Upper lobe of left lung (tissue), 6 donors: Measurements from ENCODE around the gene ZNF219. TPM values are rescaled to one million over a fixed set of nuclear protein-coding genes. Genes with fewer than 3 reads are reported as not detected.

Source experiments
- ATAC-seq, 2 donors: fragments of 200-7000 bp; cut with Tn5 transposase; one replicate each; pipeline ENCODE4 v1.9.1; 2022; ENCODE audit warnings: mild to moderate bottlenecking in 2 of 2, moderate library complexity in 2 of 2; ENCODE audit not compliant: low FRiP score in 2 of 2
- DNase-seq, 2 donors: peaks; one replicate each; pipeline ENCODE4 v3.0.0-alpha.2; 2019 to 2020
- H3K27ac ChIP-seq, 4 donors: fragments of 200-600 bp; sonication (generic); one replicate each; pipeline ENCODE4 v1.5.1; 2016 to 2019
- H3K27me3 ChIP-seq, 4 donors: fragments of 200-600 bp; sonication (generic); one replicate each; pipeline ENCODE4 v1.5.1; 2017 to 2019
- H3K36me3 ChIP-seq, 4 donors: fragments of 200-600 bp; sonication (generic); one replicate each; pipeline ENCODE4 v1.5.1; 2016 to 2019
- H3K4me1 ChIP-seq, 4 donors: fragments of 200-600 bp; sonication (generic); one replicate each; pipeline ENCODE4 v1.5.1; 2018 to 2019
- H3K4me3 ChIP-seq, 4 donors: fragments of 200-600 bp; sonication (generic); one replicate each; pipeline ENCODE4 v1.5.1; 2017 to 2019; ENCODE audit warnings: mild to moderate bottlenecking in 2 of 4, moderate library complexity in 1 of 4
- H3K9me3 ChIP-seq, 4 donors: fragments of 200-600 bp; sonication (generic); one replicate each; pipeline ENCODE4 v1.5.1; 2018 to 2019
- EP300 ChIP-seq, 4 donors: sonication (generic); formaldehyde crosslinking; IDR thresholded peaks; one replicate each; pipeline ENCODE4 v1.5.1; 2017; ENCODE audit warnings: antibody characterized with exemption in 4 of 4, control low read depth in 2 of 4
- POLR2A ChIP-seq, 4 donors: fragments of 450-650 bp; IDR thresholded peaks; one replicate each; pipeline ENCODE4 v1.5.1; 2016 to 2017; ENCODE audit warnings: antibody characterized with exemption in 4 of 4, mild to moderate bottlenecking in 2 of 4
- POLR2AphosphoS5 ChIP-seq, 2 donors: sonication (generic); formaldehyde crosslinking; IDR thresholded peaks; one replicate each; pipeline ENCODE4 v1.5.1; 2017; ENCODE audit warnings: antibody characterized with exemption in 2 of 2
- WGBS, 2 donors: methylation state at CpG; one replicate each; pipeline ENCODE4 v1.1.5; 2017 to 2018; 5-methylcytosine and 5-hydroxymethylcytosine counted together
- total RNA-seq, 6 donors: library from RNA; depleted of rRNA in 4 of 6; stranded (reverse); fragments of >200 nt in 4 of 6; gene quantifications; one replicate each; pipeline versions ENCODE4 v1.1.0 to v1.2.1, GENCODE V29; 2016 to 2021
- TF ChIP-seq, protein P1 (sequence below), 6 experiments: fragments of 450-650 bp in 4 of 6; fragments of 200-600 bp in 2 of 6; sonication (generic) in 2 of 6; IDR thresholded peaks; one replicate each; pipeline ENCODE4 v1.5.1; 2016 to 2019; ENCODE audit warnings: antibody characterized with exemption in 6 of 6
- donor health status: DM: no; HTN: no; CAD: no; lungs with moderate emphysema.
- donor health status: DM: no; HTN: yes; CAD: no; lungs with severe emphysema.

ZNF219 gene
- total RNA-seq, 6 donors from 2014 or later: 46.1 to 97.5 (median 56.3) TPM

DNA sequence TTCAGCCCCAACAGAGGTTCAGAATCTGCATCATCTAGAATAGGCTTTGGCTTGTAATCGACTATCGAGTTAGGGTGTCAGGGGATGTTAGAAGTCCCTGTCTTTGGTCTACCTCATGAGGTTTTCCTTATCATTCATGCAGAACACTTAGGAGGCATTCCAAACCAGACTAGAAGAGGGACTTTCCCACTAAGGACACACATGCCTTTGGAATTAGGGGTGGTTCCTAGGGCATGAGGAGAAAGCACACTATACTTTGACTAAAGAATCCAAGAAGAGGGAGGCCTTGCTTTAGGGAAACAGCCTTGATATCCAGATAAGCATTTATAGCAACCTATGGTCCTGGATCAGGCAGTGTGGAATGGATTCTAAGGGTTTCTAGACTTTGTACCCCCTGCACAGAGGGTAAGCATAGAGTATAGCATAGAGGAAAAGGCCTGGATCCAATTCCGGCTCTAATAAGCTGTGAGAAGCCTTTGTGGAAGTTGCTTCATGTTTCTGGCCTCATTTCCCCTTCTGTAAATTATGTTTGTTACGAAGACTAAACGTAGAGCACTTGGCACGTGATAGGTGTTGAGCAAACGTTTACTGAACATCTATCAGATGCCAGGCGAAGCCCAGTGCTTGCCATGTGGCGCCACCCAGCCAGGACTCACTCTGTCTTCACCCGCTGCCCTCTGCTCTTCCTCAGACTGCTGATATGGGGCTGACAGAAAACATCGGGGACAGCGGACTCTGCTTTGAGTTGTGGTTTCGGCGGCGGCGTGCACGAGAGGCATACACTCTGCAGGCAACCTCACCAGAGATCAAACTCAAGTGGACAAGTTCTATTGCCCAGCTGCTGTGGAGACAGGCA, 13.2 kb downstream of the ZNF219 start:
- H3K36me3 ChIP-seq: peaks cover 7 to 89% (median 38%) of the 10 kb centered on the region in 4 donors
- no peaks in the 10 kb centered on the region for H3K9me3 ChIP-seq
- peak; percentile 21 to 48 for ATAC-seq
- DNase-seq: peak; percentile 56 to 87
- no peak overlapping the region for H3K4me3 ChIP-seq
- no peaks in the 10 kb centered on the region for H3K27me3 ChIP-seq
- TF ChIP-seq, protein P1, sequence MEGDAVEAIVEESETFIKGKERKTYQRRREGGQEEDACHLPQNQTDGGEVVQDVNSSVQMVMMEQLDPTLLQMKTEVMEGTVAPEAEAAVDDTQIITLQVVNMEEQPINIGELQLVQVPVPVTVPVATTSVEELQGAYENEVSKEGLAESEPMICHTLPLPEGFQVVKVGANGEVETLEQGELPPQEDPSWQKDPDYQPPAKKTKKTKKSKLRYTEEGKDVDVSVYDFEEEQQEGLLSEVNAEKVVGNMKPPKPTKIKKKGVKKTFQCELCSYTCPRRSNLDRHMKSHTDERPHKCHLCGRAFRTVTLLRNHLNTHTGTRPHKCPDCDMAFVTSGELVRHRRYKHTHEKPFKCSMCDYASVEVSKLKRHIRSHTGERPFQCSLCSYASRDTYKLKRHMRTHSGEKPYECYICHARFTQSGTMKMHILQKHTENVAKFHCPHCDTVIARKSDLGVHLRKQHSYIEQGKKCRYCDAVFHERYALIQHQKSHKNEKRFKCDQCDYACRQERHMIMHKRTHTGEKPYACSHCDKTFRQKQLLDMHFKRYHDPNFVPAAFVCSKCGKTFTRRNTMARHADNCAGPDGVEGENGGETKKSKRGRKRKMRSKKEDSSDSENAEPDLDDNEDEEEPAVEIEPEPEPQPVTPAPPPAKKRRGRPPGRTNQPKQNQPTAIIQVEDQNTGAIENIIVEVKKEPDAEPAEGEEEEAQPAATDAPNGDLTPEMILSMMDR (IDR thresholded peaks at IDR 0.05): no peak
- no peak for TF ChIP-seq EP300 (IDR thresholded peaks at IDR 0.05)
- TF ChIP-seq POLR2A (IDR thresholded peaks at IDR 0.05): no peak
- TF ChIP-seq POLR2AphosphoS5 (IDR thresholded peaks at IDR 0.05): peak; percentile 23 to 26
- WGBS, 2 donors: 53 to 68% methylated on average over 17 of the region's 17 CpGs
- peaks cover 10 to 24% (median 21%) of the 10 kb centered on the region in 4 donors for H3K4me1 ChIP-seq
- H3K27ac ChIP-seq: peak overlapping the region; percentile 57 to 75 (median 72)

DNA sequence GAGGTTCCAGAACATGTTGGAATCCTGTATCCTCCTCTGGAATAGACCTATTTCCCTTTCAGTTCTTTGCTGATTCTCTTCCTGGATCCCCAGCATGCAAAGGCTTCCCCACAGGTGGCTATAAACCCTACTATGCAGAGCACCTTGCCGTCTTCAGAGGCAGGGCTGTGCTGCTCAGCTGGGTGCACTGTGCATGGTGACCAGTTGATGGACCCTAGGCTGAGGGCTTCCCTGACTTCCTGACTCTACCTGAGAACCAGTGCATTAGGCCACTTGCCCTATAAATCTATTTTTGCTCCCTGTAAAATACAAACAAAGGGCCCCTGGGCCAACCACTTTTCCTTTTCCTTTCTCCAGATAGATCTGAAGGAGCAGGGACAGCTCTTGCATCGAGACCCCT, 14.1 kb downstream of the ZNF219 start:
- peaks cover 7 to 88% (median 36%) of the 10 kb centered on the region in 4 donors for H3K36me3 ChIP-seq
- no peaks in the 10 kb centered on the region for H3K27me3 ChIP-seq
- TF ChIP-seq EP300 (IDR thresholded peaks at IDR 0.05): no peak
- TF ChIP-seq, protein P1 (IDR thresholded peaks at IDR 0.05): no peak
- no peak for TF ChIP-seq POLR2A (IDR thresholded peaks at IDR 0.05)
- TF ChIP-seq POLR2AphosphoS5 (IDR thresholded peaks at IDR 0.05): no peak
- ATAC-seq (no peak), DNase-seq (no peak)
- no peaks in the 10 kb centered on the region for H3K9me3 ChIP-seq
- H3K4me1 ChIP-seq: peaks cover 10 to 24% (median 21%) of the 10 kb centered on the region in 4 donors
- peak overlapping the region; percentile 57 to 75 (median 72) for H3K27ac ChIP-seq
- H3K4me3 ChIP-seq: no peak overlapping the region
- 89 to 90% methylated on average over 2 of the region's 2 CpGs for WGBS, 2 donors

DNA sequence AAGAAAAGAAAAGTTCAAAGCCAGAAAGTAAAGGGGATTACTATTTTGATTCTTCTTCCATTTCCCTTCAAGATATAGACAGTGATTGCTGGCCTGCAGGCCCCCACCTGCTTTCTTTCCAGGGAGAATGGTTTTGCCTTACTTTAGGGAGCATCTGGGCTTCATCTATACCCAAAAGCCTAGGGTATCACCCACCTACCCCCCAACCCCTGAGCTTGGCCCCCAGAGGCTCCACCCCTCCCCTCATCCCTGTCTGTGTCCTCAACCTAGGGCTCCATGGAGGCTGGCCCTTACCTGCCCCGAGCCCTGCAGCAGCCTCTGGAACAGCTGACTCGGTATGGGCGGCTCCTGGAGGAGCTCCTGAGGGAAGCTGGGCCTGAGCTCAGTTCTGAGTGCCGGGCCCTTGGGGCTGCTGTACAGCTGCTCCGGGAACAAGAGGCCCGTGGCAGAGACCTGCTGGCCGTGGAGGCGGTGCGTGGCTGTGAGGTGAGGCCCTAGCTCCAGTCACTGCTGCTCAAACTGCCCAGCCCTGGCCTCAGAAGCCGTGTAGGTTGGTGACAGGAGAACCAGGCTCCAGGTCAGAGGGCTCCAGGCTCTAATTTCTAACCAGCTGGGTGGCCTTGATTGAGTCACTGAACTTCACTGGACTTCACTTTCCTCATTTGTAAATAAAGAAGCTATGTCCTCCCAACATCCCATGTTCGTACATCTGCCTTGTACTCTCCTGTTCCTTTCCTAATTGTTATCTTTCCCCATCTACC, 14.7 kb downstream of the ZNF219 start:
- no peaks in the 10 kb centered on the region for H3K9me3 ChIP-seq
- peak overlapping the region in 1 of 4 donors; percentile 75 for H3K27ac ChIP-seq
- no peak overlapping the region for H3K4me3 ChIP-seq
- H3K36me3 ChIP-seq: peaks cover 5 to 88% (median 40%) of the 10 kb centered on the region in 4 donors
- WGBS, 2 donors: 89 to 96% methylated on average over 8 to 11 of the region's 11 CpGs
- H3K27me3 ChIP-seq: no peaks in the 10 kb centered on the region
- peak in 1 of 2 donors; percentile 65 for DNase-seq
- peaks cover 10 to 24% (median 21%) of the 10 kb centered on the region in 4 donors for H3K4me1 ChIP-seq
- TF ChIP-seq, protein P1 (IDR thresholded peaks at IDR 0.05): no peak
- TF ChIP-seq POLR2A (IDR thresholded peaks at IDR 0.05): no peak
- no peak for TF ChIP-seq POLR2AphosphoS5 (IDR thresholded peaks at IDR 0.05)
- TF ChIP-seq EP300 (IDR thresholded peaks at IDR 0.05): no peak
- ATAC-seq: no peak

DNA sequence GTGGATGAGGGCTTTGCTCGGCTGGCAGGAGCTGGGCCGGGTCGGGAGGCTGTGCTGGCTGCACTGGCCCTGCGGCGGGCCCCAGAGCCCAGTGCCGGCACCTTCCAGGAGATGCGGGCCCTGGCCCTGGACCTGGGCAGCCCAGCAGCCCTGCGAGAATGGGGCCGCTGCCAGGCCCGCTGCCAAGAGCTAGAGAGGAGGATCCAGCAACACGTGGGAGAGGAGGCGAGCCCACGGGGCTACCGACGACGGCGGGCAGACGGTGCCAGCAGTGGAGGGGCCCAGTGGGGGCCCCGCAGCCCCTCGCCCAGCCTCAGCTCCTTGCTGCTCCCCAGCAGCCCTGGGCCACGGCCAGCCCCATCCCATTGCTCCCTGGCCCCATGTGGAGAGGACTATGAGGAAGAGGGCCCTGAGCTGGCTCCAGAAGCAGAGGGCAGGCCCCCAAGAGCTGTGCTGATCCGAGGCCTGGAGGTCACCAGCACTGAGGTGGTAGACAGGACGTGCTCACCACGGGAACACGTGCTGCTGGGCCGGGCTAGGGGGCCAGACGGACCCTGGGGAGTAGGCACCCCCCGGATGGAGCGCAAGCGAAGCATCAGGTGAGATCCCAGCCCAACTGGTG, 16.8 kb downstream of the ZNF219 start:
- Histone ChIP-seq H3K27ac (no peak overlapping the region), H3K4me3 (no peak overlapping the region), H3K4me1 (peaks cover 10 to 19% (median 12%) of the 10 kb centered on the region in 4 donors), H3K9me3 (no peaks in the 10 kb centered on the region), H3K36me3 (peaks cover 5 to 96% (median 51%) of the 10 kb centered on the region in 4 donors), H3K27me3 (no peaks in the 10 kb centered on the region)
- DNase-seq: peak in 1 of 2 donors; percentile 73
- WGBS, 2 donors: 92 to 95% methylated on average over 8 to 30 of the region's 30 CpGs
- TF ChIP-seq, protein P1 (IDR thresholded peaks at IDR 0.05): no peak
- TF ChIP-seq EP300 (IDR thresholded peaks at IDR 0.05): no peak
- no peak for TF ChIP-seq POLR2A (IDR thresholded peaks at IDR 0.05)
- no peak for TF ChIP-seq POLR2AphosphoS5 (IDR thresholded peaks at IDR 0.05)
- no peak for ATAC-seq
